ENCODE data around the gene RPS27.
"Not testable (repeated sequence)": the region's sequence is repeated elsewhere in the genome, so short reads cannot be mapped to it uniquely, and the experiment has no call there.

RPS27 gene

DNA sequence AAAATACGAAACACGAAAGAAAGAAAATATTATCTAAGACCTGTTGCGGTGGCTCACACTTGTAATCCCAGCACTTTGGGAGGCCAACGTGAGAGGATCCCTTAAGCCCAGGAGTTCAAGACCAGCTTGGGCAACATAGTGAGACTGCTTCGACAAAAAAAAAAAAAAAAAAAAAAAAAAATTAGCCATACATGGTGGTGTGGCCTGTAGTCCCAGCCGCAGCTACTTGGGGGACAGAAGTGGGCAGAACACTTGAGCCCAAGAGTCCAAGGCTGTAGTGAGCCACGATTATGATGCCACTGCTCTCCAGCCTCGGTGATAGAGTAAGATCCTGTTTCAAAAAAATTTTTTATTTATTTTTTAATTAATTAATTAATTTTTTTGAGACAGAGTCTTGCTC is 2.9 kb upstream of the RPS27 start:
- no peak for DNase-seq

DNA sequence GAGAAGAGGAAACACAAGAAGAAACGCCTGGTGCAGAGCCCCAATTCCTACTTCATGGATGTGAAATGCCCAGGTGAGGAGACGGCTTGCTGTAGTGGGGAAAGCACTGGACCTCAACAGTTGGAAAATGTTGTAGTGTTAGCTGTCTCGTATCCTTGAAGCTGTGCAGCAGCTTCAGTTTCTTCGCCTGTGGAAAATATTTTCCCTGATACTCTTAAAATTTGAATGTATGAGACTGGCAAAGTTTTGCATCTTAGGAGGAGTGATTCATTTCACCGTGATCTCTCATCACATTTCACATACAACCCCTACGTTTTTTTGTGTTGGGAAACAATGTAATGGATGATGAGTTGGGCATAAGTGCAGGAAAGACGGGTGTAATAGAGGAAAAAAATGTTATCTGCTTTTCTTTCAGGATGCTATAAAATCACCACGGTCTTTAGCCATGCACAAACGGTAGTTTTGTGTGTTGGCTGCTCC is 629 bp downstream of the RPS27 start:
- no peak for DNase-seq

DNA sequence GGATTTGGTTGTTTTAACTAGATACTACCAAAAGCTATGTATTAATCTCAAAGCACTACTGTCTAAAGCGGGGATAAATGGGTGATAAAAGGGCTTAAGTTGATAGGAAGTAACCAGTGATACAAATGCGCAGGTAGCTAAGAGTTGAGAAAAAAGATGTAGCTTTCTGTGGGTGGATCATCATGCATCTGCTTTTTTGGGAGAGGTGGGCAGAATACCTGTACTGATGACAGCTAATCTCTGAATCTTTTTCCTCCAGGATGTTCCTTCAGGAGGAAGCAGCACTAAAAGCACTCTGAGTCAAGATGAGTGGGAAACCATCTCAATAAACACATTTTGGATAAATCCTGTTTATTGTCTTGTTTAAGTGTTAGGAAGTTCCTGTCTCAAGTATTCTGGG is 1.2 kb downstream of the RPS27 start:
- DNase-seq: no peak

DNA sequence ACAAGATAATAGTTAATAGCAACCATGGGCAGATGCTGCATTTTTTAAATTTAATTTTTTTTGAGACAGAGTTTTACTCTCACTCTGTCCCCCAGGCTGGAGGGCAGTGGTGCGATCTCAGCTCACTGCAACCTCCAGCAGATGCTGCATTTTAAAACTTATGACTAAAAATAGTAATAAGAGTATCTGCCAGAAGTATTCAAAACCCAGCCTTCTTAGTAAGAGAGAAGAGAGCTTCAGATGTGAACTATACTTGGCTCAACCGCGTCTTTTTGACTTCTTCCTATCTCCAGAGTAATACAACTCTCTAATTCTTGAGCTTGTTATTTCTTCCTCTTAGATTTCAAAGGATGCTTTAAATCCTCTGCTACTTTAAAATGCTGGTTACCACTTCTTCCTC is 4.6 kb downstream of the RPS27 start:
- DNase-seq: no peak

DNA sequence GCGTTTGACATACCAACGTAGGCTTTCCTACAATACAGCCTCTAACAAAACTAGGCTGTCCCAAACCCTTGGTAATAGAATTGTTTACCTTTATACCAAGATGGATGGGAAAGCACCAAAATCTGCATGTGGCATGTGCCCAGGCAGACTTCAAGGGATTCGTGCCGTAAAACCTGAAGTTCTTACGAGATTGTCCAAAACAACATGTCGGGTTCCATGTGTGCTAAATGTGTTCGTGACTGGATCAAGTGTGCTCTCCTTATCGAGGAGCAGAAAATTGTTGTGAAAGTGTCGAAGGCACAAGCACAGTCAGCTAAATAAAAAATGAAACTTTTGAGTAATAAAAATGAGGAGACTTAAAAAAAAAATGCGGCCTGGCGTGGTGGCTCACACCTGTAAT is 5.1 kb downstream of the RPS27 start:
- no peak for DNase-seq

DNA sequence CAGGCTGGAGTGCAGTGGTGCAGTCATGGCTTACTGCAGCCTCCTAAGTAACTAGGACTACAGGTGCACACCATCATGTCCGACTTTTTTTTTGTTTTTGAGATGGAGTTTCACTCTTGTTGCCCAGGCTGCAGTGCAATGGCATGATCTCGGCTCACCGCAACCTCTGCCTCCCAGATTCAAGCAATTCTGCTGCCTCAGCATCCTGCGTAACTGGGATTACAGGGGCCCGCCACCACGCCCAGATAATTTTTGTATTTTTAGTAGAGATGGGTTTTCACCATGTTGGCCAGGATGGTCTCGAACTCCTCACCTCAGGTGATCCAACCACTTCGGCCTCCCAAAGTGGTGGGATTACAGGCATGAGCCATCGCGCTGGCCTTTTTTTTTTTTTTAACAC is 6.3 kb downstream of the RPS27 start:
- DNase-seq: not testable (repeated sequence)

DNA sequence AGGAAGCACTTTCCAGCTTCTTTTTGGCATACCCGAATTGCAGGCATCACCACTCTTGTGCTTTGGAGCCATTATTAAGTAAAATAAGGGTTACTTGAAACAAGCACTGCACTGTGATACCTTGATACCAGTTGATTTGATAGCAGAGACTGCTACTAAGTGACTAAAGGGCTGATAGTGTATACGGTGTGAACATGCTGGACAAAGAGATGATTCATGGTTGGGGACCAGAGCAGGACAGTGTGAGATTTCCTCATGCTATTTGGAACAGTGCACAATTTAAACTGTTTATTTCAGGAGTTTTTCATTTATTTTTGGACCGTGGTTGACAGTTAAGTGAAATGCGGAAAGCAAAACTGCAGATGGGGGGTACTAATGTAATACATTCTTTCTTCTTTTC is 9.9 kb downstream of the RPS27 start:
- no peak for DNase-seq

DNA sequence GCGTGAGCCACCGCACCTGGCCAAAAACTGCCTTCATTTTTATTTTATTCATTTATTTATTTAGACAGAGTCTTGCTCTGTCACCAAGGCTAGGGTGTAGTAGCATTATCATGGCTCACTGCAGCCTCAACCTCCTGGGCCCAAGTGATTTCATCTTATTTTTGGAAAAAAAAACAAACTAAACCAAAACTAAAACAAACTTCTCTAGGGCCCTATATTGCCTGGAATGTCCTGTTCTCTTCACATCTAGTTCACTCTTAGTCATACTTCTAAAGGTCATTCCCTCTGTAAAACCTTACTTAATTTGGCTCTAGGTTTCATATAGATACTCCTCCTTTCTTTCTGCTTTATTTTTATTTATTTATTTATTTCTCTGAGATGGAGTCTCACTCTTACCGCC is 15.6 kb downstream of the RPS27 start:
- no peak for DNase-seq

DNA sequence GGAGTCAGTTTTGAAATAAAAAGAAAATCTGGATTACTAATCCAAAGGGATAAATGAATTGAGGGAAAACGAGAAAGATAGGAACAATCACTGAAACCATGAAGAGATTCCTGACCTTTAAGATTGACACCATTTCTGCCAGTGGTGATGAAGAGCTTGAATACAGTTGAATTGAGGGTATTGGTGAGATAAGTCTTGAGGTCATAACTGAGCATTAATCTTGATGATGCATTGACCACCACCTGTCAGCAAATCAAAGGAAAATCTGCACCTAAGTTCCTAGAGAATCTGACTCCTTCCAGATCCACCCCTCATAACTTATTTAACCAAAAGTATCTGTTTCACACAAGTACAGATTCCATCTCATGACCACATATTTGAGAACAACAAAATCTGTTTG is 21.6 kb downstream of the RPS27 start:
- DNase-seq: no peak

DNA sequence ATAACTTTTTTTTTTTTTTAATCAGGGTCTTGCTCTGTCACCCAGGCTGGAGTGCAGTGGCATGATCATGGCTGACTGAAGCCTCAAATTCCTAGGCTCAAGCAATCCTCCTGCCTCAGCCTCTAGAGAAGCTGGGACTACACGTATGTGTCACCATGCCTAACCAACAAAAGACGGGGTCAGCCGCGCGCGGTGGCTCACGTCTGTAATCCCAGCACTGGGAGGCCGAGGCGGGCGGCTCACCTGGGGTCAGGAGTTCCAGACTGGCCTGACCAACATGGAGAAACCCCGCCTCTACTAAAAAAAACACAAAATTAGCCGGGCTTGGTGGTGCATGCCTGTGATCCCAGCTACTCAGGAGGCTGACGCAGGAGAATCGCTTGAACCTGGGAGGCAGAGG is 22.0 kb downstream of the RPS27 start:
- DNase-seq: not testable (repeated sequence)

DNA sequence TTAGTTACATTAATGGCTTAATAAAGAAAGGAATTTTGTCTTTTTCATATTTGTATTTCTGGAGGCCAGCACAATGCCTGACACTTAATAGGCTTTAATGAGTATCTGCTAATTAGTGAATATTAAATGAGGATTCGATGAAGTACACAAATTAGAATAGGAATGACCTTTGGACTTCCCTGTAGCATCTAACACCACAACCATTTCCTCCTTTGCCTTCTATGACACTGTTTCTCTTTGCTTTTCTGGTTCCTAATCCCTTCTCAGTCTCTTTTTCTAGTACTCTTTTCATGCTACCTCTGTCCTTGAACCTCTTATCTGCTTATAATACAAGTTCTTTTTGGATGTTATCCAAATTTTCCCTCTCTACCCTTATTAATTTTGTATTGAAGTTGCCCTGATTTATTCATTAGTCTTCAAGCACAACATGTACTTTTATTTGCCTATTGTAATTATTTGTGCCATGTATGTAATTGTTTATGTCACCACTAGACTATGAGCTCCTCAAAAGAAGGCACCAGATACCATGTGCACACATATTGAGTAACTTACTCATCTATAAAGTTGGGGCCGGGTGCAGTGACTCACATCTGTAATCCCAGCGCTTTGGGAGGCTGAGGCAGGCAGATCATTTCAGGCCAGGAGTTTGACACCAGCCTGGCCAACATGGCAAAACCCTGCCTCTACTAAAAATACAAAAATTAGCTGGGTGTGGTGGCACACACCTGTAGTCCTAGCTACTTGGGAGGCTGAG is 23.8 kb downstream of the RPS27 start:
- no peak for DNase-seq

DNA sequence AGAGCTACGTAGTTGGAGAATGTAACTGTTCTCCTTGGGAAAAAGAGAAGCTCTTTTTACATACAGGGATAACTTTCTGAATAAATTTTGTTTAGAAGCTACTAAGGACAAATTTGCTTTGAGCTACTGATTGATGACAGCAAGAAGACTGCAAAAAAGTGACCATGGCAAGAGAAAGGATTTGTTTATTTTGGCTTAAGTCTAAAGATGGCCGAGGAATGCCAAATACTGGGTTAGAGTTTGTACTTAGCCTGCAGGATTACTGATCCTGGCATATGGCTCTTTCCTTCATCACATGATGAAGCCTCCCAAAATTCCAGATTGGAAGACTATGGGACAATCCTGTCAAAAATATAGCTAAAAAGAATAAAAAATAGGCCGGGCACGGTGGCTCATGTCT is 28.7 kb downstream of the RPS27 start:
- DNase-seq: no peak

DNA sequence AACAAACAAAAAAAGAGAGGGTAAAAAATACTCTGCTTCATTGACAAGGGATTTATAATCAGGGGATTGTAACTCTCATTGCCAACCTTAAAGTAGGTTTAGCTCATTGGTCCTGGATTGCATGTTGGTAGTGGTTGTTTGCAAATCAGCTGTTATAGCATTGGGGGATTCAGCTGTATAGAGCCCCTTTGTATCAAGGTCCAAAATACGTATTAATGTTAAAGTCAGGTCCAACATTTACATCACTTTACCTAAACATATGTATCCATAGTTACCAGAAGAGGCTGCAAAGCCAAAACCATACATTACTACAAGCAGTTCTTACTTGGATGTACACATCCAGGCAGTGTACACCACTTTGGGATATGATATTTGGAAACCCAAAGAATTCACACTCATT is 29.4 kb downstream of the RPS27 start:
- no peak for DNase-seq

DNA sequence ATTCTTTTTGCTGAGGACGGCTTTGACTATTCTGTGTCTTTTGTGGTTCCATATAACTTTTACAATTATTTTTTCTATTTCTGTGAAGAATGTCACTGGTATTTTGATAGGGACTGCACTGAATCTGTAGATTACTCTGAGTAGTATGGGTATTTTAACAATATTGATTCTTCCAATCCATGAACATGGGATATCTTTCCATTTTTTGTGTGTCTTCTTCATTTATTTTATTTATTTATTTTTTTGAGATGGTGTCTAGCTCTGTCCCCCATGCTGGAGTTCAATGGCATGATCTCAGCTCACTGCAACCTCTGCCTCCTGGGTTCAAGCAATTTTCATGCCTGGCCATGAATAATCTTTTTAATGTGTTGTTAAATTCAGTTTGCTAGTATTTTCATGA is 43.1 kb downstream of the RPS27 start:
- not testable (repeated sequence) for DNase-seq
